Mesenchymal stem cell (in vitro differentiated cells and primary cell): ENCODE measurements around the gene CAPN9.

Source experiments
- DNase-seq: peaks from one replicate; pipeline ENCODE4 v3.0.0-alpha.2; 2013
- H2AFZ ChIP-seq: one replicate; pipeline ENCODE4 v1.6.1; 2013; ENCODE audit warnings: low read depth, mild to moderate bottlenecking, control low read depth, inconsistent platforms, low read length, moderate library complexity
- H2AK5ac ChIP-seq: 2 replicates; pipeline ENCODE4 v1.6.1; 2013; ENCODE audit warnings: low read length, moderate library complexity, mild to moderate bottlenecking, inconsistent platforms; ENCODE audit not compliant: severe bottlenecking
- H2BK120ac ChIP-seq: one replicate; pipeline ENCODE4 v1.6.1; 2013; ENCODE audit warnings: low read depth, mild to moderate bottlenecking, inconsistent platforms, low read length, moderate library complexity
- H2BK12ac ChIP-seq, 2 experiments: one replicate each; pipeline ENCODE4 v1.6.1; 2013; ENCODE audit warnings: inconsistent platforms in 2 of 2, low read length in 2 of 2, mild to moderate bottlenecking in 2 of 2, moderate library complexity in 2 of 2, control low read depth in 1 of 2
- H2BK15ac ChIP-seq: one replicate; pipeline ENCODE4 v1.6.1; 2013; ENCODE audit warnings: mild to moderate bottlenecking, low read depth, inconsistent platforms; ENCODE audit not compliant: poor library complexity, severe bottlenecking
- H2BK5ac ChIP-seq: 2 replicates; pipeline ENCODE4 v1.6.1; 2013; ENCODE audit warnings: low read depth, mild to moderate bottlenecking, low read length, control low read depth, inconsistent platforms; ENCODE audit not compliant: poor library complexity, severe bottlenecking
- H3K14ac ChIP-seq, 2 experiments: one replicate each; pipeline ENCODE4 v1.6.1; 2013; ENCODE audit warnings: inconsistent platforms in 2 of 2, low read length in 2 of 2, control low read depth in 1 of 2, mild to moderate bottlenecking in 1 of 2, moderate library complexity in 1 of 2
- H3K18ac ChIP-seq, 2 experiments: one replicate each; pipeline ENCODE4 v1.6.1; 2013; ENCODE audit warnings: inconsistent platforms in 2 of 2, low read length in 2 of 2, control low read depth in 1 of 2, low read depth in 1 of 2, mild to moderate bottlenecking in 1 of 2
- H3K23ac ChIP-seq, 2 experiments: one replicate each; pipeline ENCODE4 v1.6.1; 2013; ENCODE audit warnings: inconsistent platforms in 2 of 2, low read length in 2 of 2, mild to moderate bottlenecking in 2 of 2, moderate library complexity in 2 of 2, control low read depth in 1 of 2
- H3K27ac ChIP-seq: 2 replicates; pipeline ENCODE4 v1.5.1; 2013; ENCODE audit warnings: mild to moderate bottlenecking, moderate library complexity, low read length, control low read depth, inconsistent platforms; ENCODE audit not compliant: poor library complexity, severe bottlenecking
- H3K27me3 ChIP-seq, 2 experiments: 2 replicates each; pipeline versions ENCODE4 v1.6.1 to v1.7.0; 2013; ENCODE audit warnings: low read length in 2 of 2, mild to moderate bottlenecking in 2 of 2, moderate library complexity in 2 of 2, control low read depth in 1 of 2, inconsistent platforms in 1 of 2; ENCODE audit not compliant: control insufficient read depth in 1 of 2, insufficient read depth in 1 of 2
- H3K36me3 ChIP-seq, 2 experiments: 2 replicates each; pipeline versions ENCODE4 v1.6.1 to v1.7.0; 2013; ENCODE audit warnings: low read length in 2 of 2, control low read depth in 1 of 2, inconsistent platforms in 1 of 2, low read depth in 1 of 2, mild to moderate bottlenecking in 1 of 2; ENCODE audit not compliant: insufficient read depth in 2 of 2, control insufficient read depth in 1 of 2
- H3K4ac ChIP-seq, 2 experiments: one replicate each; pipeline ENCODE4 v1.6.1; 2013; ENCODE audit warnings: inconsistent platforms in 2 of 2, low read length in 2 of 2, mild to moderate bottlenecking in 2 of 2, moderate library complexity in 2 of 2, control low read depth in 1 of 2, low read depth in 1 of 2
- H3K4me1 ChIP-seq: 2 replicates; pipeline ENCODE4 v1.6.1; 2013; ENCODE audit warnings: low read depth, low read length, control low read depth; ENCODE audit not compliant: control insufficient read depth, insufficient read depth
- H3K4me2 ChIP-seq: 2 replicates; pipeline ENCODE4 v1.6.1; 2013; ENCODE audit warnings: low read length, mild to moderate bottlenecking, inconsistent platforms; ENCODE audit not compliant: poor library complexity, severe bottlenecking
- H3K4me3 ChIP-seq, 2 experiments: 2 replicates each; pipeline versions ENCODE4 v1.5.1 to v1.7.0; 2013; ENCODE audit warnings: low read length in 2 of 2, mild to moderate bottlenecking in 2 of 2, control low read depth in 1 of 2, low read depth in 1 of 2; ENCODE audit not compliant: insufficient read depth in 1 of 2
- H3K79me1 ChIP-seq: replicated peaks from 2 replicates; pipeline ENCODE4 v1.6.1; 2013; ENCODE audit warnings: mild to moderate bottlenecking, control low read depth, low read length, inconsistent platforms; ENCODE audit not compliant: poor library complexity, severe bottlenecking
- H3K9ac ChIP-seq: 2 replicates; pipeline ENCODE4 v1.7.0; 2013; ENCODE audit warnings: mild to moderate bottlenecking, low read length, moderate library complexity
- H3K9me3 ChIP-seq: 2 replicates; pipeline ENCODE4 v1.7.0; 2013; ENCODE audit warnings: mild to moderate bottlenecking, low read length; ENCODE audit not compliant: control insufficient read depth
- H4K8ac ChIP-seq: one replicate; pipeline ENCODE4 v1.6.1; 2013; ENCODE audit warnings: inconsistent platforms, mild to moderate bottlenecking, low read length, moderate library complexity
- H4K91ac ChIP-seq: one replicate; pipeline ENCODE4 v1.6.1; 2013; ENCODE audit warnings: mild to moderate bottlenecking, low read length, inconsistent platforms
- WGBS: methylation state at CpG from one replicate; pipeline ENCODE4 v1.1.7; 2013; ENCODE audit warnings: mixed read lengths; 5-methylcytosine and 5-hydroxymethylcytosine counted together

Gene CAPN9

DNA sequence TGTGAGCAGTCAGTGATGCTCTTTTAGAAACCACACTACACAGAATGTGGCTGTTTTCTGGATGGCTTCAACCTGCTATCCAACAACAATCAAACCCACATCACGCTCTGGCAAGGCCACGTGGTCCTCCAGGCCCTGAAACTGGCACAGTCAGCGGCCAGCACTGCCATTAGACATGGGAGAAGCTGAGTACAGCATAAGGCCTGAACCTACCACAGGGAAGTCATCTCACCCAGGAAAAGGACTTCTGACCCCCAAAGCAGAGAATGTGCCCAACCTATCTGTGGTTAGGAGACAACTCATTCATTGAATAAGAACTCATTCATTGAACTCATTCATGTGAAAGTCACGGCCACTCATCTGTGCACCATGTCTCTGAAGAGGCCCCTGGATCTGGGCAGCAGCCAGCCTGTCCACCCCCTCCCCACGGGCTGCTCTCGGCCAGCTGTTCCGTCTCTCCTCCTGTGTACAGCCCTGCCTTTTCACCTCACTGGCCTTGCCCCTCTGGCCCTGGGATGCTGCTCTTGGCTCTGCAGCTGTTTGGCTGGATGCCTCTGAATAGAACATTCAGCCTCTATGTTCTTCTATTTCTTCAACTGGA, 80.0 kb downstream of the CAPN9 start:
- 84% methylated on average over 7 of the region's 7 CpGs for WGBS
- Histone ChIP-seq H2BK12ac (peak overlapping the region; percentile 12 to 15), H3K79me1 (peaks cover 2% of the 10 kb centered on the region), H2BK120ac (no peak overlapping the region), H2BK5ac (no peak overlapping the region), H3K9me3 (no peaks in the 10 kb centered on the region), H4K91ac (no peak overlapping the region), H3K27me3 (no peaks in the 10 kb centered on the region), H3K4me1 (peaks cover 20% of the 10 kb centered on the region), H3K36me3 (peaks cover 0 to 3% of the 10 kb centered on the region in 2 experiments), H2BK15ac (no peak overlapping the region), H3K18ac (no peak overlapping the region), H2AK5ac (no peak overlapping the region), H3K23ac (no peak overlapping the region), H3K27ac (no peak overlapping the region), H3K4me3 (no peak overlapping the region), H3K9ac (no peak overlapping the region), H2AFZ (no peak overlapping the region), H3K14ac (peak overlapping the region in 1 of 2 experiments; percentile 88), H3K4me2 (no peak overlapping the region), H4K8ac (no peak overlapping the region), H3K4ac (no peak overlapping the region)
- DNase-seq: no peak

DNA sequence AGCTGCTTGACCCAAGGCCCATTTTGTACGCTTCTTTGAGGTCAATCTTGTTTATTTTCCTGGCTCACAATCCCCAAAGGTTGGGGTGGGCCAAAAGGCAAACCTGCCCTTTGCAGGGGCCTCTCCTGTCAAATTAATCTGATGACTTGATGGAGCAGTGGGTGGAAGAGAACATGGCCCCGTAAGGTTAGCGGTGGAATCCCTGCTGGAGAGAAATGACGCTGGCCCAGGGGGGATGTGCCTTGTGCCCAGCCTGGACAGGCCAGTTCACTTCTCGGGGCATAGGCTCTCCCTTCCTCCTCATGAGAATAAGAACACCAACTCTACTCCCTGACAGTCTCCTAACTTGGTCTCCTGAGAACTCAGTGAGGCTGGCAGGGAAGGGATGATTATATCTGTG, 80.6 kb downstream of the CAPN9 start:
- Histone ChIP-seq H4K91ac (no peak overlapping the region), H2BK5ac (no peak overlapping the region), H3K27me3 (no peaks in the 10 kb centered on the region), H3K4me3 (no peak overlapping the region), H2BK120ac (no peak overlapping the region), H3K4me1 (peaks cover 19% of the 10 kb centered on the region), H3K14ac (no peak overlapping the region), H3K36me3 (peaks cover 0 to 3% of the 10 kb centered on the region in 2 experiments), H3K23ac (no peak overlapping the region), H2BK15ac (peak overlapping the region; percentile 12), H3K18ac (no peak overlapping the region), H3K79me1 (peaks cover 2% of the 10 kb centered on the region), H4K8ac (no peak overlapping the region), H2AFZ (no peak overlapping the region), H3K4ac (no peak overlapping the region), H2BK12ac (peak overlapping the region in 1 of 2 experiments; percentile 18), H3K27ac (no peak overlapping the region), H2AK5ac (no peak overlapping the region), H3K9ac (no peak overlapping the region), H3K9me3 (no peaks in the 10 kb centered on the region), H3K4me2 (no peak overlapping the region)
- no peak for DNase-seq
- 85% methylated on average over 1 of the region's 5 CpGs for WGBS

DNA sequence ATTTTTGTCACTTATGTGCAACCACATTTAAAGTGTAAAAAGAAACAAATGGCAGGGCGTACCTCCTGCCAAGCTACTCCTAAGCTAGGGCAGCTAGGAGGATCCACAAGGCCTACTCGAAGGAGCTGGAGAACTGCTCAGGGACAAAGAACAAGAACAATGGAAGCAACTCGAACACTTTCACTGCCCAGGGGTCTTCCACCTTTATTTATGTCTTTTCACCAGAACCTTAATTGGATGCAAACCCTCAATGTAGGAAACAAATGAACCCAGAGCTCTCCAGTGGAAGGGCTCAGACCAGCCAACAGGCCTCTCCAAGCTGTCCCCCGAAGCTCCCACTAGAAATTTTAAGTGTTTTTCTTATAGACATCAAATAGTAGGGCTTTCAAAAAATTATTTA, 81.2 kb downstream of the CAPN9 start:
- H3K9me3 ChIP-seq: no peaks in the 10 kb centered on the region
- H2BK5ac ChIP-seq: no peak overlapping the region
- H3K27ac ChIP-seq: no peak overlapping the region
- H4K8ac ChIP-seq: no peak overlapping the region
- no peak for DNase-seq
- no peaks in the 10 kb centered on the region for H3K27me3 ChIP-seq
- no peak overlapping the region for H3K18ac ChIP-seq
- H3K23ac ChIP-seq: no peak overlapping the region
- H3K36me3 ChIP-seq: peaks cover 0 to 3% of the 10 kb centered on the region in 2 experiments
- no peak overlapping the region for H2BK12ac ChIP-seq
- H2AFZ ChIP-seq: no peak overlapping the region
- H3K4me3 ChIP-seq: no peak overlapping the region
- no peak overlapping the region for H2AK5ac ChIP-seq
- no peak overlapping the region for H3K14ac ChIP-seq
- H3K4ac ChIP-seq: no peak overlapping the region
- H4K91ac ChIP-seq: no peak overlapping the region
- H3K4me1 ChIP-seq: peaks cover 19% of the 10 kb centered on the region
- no peak overlapping the region for H2BK15ac ChIP-seq
- WGBS: 92% methylated on average over 3 of the region's 4 CpGs
- H3K79me1 ChIP-seq: peaks cover 4% of the 10 kb centered on the region
- H3K9ac ChIP-seq: no peak overlapping the region
- H2BK120ac ChIP-seq: no peak overlapping the region
- H3K4me2 ChIP-seq: no peak overlapping the region

DNA sequence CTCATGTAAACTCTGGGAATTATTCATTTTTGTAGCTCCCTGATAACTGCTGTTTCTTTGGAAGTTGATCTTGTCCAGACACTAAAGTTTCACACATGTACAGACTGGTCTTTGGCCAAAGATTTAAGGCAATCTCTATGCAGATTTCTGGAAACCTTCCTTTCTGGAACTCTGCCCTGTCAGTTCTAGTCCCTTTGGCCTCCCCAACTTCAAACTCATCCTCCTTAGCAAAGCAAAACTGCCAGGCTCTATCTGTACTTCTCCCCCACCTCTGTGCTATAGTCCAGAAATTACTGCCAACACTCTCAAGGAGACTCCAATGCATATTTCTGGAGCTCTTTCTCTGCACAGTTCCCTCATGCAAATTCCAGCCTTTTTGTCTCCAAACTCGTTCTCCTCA, 84.6 kb downstream of the CAPN9 start:
- H2BK15ac ChIP-seq: no peak overlapping the region
- peaks cover 5 to 9% of the 10 kb centered on the region in 2 experiments for H3K36me3 ChIP-seq
- 66% methylated on average over 1 of the region's 1 CpG for WGBS

More for the DNA sequence above, 84.6 kb downstream of the CAPN9 start:
- Histone ChIP-seq H2AFZ (no peak overlapping the region), H4K8ac (no peak overlapping the region), H3K4me1 (peaks cover 9% of the 10 kb centered on the region), H3K27ac (no peak overlapping the region), H3K4ac (no peak overlapping the region), H3K79me1 (peaks cover 16% of the 10 kb centered on the region), H2BK5ac (no peak overlapping the region), H3K9ac (no peak overlapping the region), H2BK120ac (no peak overlapping the region), H2BK12ac (no peak overlapping the region), H3K14ac (no peak overlapping the region), H2AK5ac (no peak overlapping the region), H3K18ac (no peak overlapping the region), H3K4me2 (no peak overlapping the region), H3K4me3 (no peak overlapping the region), H3K9me3 (no peaks in the 10 kb centered on the region), H4K91ac (no peak overlapping the region), H3K23ac (no peak overlapping the region), H3K27me3 (no peaks in the 10 kb centered on the region)
- peak; percentile 38 for DNase-seq
